DMS53 treated with DMSO at 0.1 percent for 48 hours (cell line): ENCODE measurements around the gene RB1.

Experiments
- DNase-seq: peaks from one replicate; lab custom pipeline; 2025; ENCODE audit not compliant: unreplicated experiment; lab: John Stamatoyannopoulos, UW

RB1 gene

DNA sequence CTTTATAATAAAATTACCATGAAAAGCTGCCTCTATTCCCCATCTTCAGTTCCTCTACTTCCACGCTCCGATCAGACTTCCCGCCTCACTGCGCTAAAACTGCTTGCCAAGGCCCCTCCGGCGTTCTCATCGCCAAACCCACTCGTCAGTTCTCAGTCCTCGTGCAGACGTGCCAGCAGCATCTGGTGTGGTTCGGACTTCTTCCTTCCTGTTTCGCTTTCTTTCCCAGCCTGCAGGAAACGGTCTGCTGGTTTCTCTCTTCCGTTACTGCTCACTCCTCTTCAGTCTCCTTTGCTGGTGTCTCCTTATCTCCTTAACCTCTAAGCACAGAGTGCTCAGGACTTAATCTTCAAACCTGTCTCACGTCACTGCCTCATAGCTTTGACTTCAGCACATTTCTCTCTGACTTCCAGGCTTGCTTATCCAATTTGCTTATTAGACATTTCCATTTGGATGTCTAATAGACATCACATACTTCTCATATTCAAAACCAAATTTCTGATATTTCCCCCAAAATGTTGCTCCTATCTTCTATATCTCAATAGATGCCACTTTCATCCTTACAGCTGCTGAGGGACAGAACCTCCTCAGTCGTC is 189.0 kb downstream of the RB1 start:
- no peak for DNase-seq

DNA sequence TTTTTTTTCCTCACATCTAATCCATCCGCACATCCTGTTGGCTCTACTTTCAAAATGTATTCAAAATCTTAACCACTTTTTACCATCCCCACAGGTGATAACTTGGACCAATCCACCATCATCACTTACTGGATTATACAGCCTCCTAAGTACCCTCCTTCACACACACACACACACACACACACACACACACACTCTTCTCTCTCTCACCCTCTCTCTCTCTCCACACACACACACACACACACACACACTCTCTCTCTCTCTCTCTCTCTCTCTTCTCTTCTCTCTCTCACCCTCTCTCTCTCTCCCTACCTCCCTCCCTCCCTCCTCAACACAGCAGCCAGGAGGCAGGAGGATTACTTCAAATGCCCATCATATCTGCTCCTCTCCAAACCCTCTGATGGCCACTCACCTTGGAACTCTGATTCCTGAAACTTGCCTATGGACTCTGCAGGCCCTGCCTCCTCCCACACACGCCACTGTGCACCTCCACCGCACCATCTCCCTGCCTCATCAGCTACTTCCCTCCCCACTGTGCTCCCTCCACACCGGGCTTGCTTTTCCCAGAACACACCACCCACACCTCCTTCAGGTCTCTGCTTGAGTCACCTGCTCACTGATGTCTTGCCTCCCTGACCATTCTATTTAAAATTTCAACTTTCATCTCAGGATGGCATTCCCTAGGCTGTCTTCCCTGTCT is 189.7 kb downstream of the RB1 start:
- DNase-seq = no peak

DNA sequence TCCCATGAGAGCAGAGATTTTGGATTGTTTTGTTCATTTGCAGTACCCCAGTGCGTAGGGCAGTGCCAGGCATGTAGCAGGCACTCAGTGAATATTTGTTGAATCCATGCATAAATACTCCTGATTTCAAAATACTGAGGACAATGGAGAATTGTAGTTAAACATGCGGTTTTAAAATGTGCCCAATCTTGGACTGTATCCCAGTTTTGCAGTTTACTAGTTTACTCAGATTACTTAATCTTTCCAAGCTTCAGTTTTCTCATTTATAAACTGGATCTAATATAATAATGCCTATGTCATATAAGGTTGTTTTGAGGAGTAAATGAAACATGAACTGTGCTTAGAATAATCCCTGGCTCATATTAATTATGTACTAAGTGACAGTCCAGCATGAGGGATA is 190.3 kb downstream of the RB1 start:
- DNase-seq = no peak

DNA sequence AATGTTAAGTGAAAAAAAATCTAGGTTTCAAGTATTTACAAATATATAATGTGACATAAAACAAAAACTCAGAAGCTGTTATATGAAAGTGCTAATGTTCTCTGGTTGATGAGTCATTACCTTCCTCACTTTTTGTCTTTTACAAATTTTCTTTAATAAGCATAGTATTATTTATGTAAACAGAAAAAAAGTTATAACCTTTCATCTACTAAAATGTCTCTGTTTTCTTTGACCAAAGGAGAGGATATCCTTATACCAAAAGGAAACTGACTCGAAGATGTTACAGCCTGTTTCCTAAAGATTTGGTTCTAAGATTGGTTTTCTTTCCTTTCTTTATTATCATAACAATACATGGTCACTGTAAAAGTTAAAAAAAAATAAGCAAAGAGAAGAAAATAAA is 191.3 kb downstream of the RB1 start:
- DNase-seq = no peak

DNA sequence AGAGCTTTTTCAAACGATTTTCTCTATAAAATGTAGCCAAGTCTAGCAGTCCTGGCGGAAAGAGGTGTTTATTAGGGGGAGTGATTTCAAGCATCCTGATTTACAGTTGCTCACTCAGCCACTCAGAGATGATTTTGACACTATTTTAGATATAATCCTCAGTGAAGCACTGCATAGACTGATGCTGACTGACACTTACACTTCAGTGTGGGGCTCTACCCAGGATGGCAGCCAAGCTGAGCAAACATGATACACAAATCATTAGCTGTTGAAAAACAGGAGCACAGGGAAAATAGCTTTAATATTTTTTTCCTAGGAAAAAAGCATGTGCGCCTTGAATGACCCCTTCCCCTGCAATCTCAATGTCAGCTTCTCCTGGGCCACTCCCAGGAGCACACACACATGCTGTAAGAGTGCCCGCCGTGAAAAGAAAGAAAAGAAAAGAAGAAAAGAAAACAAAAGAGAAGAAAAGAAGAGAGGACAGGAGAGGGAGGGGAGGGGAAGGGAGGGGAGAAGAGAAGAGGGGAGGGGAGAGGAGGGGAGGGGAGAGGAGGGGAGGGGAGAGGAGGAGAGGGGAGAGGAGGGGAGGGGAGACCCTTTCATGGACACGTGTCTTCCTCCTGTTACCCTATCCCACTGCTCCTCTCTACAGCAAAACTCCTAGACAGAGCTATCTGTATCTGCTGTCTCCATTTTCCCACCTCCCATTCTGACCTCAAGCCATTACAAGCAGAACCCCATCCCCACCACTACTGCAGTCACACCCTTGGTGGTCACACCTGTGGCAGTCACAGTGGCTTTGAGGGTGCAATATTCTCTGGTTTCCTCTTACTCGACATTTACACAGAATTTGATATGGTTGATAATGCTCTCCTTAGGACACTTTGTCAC is 193.0 kb downstream of the RB1 start:
- no peak for DNase-seq

DNA sequence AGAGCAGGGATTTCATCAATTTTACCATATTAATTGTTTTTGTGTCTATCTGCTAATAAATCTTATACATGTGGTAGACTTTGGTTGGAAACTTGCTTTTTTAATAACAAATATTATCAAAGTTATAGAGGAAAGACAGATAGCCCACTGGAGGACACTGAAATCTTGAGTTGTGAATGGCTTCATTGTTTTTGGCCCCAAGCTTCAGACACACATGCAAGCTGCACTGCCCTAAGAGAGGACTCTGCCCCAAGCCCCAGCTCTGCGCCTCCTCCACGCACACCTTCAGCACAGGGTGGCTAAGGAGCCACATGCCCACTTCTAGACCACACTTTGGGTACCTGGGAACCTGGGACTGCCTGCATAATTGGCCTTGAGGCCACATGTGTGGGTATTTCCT is 194.1 kb downstream of the RB1 start:
- no peak for DNase-seq

DNA sequence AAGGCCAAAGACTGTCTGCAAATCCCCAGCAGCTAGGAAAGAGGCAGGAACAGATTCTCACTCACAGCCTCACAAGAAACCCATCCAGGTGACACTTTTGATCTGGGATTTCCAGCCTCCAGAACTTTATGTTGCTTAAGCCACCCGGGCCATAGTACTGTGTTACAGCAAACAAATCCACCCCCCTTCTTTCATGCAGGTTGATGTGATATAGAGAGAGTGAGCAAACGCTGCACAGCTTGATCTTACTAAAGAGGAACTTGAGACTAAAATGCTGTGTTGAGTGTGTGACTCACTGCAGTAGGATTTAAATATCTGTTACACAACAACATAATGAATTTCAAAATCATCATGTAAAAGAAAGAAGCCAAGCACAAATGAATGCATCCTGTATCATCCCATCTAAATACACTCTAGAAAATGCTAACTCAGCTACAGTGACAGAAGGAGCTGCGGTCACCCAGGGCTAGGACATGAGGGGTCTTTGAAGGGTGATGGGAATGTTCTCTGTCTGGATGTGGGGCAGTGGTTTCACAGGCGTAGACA is 197.2 kb downstream of the RB1 start:
- DNase-seq = no peak

DNA sequence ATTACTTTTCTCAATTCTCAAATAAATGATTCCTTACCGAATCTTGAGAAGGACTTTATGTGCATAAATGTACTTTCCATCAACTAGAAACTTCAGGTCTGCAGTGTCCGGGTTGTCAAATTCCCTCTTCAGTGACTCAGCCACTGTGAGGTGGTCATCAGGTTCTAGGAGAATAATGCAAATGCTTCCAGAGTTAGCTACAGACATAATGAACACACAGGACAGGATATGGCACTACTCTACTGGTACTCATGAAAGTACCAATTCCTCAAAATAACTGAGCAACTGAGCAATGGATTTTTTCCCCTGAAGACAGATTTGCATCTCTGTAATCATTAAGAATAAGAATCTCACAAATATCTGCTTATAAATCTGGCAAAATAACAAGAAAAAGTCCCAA is 198.2 kb downstream of the RB1 start:
- DNase-seq = no peak

DNA sequence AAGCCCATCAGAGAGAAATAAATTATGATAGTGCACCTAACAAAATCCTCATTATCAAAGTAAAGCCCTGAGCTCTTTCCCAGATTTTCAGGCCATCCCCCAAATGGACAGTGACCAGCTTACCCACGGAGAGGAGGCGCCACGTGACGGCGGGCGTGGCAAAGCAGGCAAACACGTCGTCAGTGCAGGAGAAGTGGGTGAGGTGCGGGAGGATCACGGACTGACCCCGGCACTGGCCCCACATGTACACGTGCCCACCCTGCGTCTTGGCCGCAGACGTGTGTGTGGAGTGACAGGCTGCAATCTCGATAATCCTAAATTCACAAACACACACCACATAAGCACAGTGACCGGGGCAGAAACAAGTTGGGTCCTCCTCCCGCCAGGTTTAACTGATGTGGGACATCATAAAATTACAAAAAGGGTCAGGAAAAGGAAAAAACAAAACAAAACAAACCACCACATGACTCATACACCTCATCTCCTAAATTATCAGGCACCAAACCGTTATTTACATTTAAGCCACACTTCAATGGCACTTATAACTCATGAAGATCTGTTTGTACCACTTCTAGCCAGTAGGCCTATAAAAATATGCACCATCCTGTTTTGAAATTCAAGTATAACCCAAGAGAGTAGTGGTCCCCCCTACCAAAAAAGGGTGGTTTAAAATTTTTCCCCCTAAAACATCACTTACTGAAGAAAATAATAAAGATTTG is 199.2 kb downstream of the RB1 start:
- DNase-seq = no peak

DNA sequence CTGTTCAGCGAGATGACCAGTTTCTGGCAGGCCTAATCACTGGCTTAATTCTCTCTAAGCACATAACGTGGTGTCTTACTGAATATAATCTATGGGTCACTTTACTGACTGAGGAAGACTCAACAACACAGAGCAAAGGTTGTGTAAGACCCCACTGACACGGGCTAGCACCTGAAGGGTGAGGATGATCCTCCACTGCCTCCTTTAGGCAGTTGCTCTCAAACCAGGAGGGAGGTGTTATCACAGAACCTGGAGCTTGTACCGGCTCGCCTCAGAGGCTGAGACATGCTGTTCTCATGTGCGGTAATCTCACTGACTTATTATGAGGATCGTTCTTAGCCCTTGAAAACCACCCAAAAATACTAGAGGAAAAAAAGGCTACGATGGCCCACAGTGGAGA is 201.1 kb downstream of the RB1 start:
- no peak for DNase-seq

DNA sequence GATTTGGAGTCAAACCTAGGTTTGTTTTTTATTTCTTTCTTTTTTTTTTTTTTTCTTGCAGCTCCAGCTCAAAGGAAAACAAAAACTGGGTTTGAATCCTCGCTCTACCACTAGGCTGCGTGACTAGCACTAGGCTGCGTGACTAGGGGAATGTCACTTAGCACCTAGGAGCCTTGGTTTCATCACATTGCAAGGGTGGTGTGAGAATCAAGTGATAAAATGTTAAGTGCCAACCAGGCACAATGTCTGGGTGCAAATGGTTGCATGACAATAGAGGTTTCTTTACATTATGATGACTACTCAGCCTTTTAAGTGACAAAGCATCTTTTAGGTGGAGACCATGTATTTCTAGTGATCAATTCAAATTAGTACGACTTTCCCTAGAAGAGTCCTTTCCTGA is 201.5 kb downstream of the RB1 start:
- no peak for DNase-seq

DNA sequence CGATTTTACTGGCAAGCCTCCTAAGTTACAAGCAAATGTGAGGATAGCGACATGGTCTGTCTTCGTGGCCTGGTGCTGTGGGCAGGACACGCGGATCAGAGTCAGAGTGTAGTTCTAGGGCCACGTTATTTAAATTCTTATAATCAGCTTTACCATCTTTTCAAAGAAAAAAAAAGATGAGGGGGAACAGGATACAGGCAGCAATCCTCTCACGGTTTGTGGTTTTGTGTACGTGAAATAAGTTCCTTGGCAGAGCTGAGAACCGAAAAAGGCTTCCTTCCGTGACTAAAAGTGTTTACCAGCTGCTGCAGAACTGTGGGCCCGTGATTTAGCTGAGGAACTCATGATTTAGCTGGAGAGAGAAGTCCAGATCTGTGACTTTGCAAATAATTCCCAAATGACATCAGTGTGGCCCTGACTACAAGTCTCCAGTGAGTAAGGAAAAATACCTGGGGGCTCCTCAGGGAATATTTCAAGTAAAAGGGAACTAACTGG is 202.1 kb downstream of the RB1 start:
- DNase-seq = no peak

DNA sequence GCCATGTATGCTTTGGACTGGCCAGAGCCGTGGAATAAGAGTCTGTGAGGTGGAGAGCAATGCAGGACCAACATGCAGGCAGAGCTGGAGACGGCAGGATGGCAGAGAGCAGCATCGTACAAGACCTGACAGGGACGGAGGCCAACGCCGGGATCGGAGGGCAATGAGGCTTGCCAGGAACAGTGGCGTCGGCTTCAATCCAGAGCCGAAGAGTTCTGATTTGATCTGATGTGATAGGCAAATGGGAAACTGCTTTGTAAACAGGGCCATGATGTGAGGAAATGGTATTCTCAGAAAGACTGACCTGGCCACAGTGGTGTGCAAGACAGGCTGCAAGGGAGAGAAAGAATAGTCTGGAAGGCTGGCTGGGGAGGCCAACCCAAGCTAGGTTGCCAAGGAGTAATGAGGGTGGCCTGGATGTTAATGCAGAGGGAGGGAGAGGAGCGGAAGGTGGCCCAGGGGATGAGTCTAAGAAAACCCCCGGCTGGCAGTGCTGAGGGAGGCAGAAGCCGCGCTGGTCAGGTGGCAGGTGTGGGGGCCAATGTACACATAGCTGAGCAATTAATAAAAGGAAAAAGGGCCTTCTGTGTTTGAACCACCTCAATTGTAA is 202.6 kb downstream of the RB1 start:
- DNase-seq = no peak

DNA sequence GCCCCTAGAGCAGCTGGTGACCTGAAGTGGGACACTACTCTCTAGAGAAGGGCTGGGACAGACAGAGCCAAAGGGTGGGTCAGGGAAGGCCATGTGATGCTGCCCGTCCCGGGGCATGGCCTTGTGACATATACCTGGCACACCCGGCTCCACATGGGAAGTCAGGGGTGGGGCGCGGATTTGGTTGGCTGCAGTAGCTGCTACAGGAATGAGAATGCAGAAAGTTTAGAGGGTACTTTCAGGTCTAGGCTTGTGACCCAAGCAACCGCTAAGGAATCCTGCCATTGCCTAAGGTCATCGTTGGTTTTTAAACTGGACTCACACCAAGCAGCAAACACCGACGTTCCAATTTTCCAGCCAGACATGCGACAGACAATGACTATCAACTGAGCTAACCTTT is 203.5 kb downstream of the RB1 start:
- DNase-seq = no peak

DNA sequence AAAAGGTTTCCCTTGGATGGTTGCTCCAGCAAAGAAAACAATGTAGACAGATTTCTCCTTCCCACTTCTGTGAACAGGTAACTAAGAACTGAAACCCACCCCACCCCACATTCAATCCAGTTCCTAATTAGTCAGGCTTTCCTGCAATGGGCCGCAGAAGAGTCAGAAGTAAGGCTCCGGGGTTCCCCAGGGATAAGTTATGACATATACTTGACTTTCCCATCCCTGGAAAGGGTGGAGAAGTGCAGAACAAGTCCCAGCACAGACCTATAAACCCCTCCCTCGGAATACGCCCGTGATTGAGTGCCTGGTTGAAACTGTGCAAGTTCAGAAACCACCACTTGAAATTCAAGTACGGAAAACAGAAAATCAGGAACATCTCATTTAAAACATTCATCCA is 204.5 kb downstream of the RB1 start:
- no peak for DNase-seq

DNA sequence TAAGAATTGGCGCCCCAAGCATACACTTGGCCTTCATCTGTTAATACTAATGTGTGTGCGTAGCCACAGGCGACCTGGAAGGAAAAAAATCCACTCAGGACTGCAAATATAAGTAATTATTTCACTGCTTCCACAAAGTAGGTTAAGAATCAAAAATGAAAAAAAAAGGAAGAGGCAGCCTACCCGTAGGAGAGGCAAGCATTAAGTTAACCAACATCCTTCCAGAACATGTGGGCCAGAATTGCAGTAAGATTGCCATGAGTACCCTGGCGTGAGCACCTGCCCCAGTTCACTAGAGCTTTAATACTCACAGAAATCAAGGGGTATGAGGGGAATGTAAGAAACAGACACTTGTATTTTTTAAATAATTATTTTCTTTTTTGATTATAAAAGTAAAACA is 207.1 kb downstream of the RB1 start:
- no peak for DNase-seq

DNA sequence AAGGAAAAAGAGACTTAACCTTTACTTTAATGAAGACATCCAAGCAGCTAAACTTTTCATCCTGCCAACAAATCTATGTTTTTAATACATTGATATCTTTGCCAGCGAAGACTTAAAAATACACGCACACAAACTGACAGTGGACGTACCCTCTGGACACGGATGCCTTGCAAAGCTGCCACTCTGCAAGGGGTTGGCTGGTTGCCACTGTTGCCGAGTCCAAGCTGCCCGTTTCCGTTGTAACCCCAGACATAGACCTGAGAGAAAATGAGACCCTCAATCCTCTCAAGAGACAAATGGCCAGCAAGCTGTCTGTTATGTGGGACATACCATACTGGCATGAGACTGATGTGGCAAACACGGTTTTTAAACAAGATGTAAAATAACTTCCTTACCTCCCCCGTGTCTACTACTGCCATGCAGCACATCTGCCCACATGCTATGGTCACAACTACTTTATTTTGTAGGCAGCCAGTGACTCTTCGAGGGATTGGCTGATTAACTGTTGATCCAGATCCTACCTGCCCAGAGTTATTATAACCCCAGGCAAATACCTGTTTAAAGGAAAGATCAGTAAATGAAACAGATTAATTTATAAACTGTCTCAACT is 208.2 kb downstream of the RB1 start:
- DNase-seq = no peak

DNA sequence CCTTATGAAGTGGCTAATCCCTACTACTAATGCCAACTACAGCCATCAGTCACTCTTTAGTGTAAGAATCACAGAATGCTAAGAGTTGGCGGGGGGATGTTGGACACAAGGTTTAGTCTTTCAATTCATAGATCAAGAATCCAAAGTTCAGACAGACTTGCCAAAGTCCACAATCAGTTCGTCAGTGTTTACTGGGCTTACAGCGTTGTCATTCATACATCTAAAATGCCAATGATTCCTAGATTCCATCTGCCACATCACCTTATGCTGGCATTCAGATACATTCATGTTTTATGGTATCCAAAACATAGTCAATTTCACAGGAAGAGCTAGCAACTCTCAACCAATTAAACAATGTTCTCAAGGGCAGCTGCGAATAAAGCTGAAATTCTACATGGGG is 211.2 kb downstream of the RB1 start:
- DNase-seq = no peak

DNA sequence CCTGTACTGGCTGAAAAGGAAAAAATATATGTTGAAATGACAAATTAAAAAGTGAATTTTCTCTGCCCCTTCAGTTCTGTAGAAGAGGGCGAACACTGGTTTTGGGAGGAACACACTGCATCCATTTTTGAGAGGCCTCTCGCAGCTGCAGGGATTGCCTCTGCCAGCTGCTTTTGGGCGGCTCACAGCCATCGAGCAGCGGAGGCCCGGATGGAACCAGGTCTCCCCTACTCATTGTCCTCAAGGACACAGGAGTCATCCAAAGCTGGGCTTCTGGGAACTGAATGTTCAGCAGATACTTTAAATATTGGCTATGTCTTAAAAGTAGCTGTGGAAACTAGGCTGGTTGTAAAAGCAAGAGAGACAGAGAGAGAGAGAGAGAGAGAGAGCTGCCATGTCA is 212.2 kb downstream of the RB1 start:
- DNase-seq = no peak

DNA sequence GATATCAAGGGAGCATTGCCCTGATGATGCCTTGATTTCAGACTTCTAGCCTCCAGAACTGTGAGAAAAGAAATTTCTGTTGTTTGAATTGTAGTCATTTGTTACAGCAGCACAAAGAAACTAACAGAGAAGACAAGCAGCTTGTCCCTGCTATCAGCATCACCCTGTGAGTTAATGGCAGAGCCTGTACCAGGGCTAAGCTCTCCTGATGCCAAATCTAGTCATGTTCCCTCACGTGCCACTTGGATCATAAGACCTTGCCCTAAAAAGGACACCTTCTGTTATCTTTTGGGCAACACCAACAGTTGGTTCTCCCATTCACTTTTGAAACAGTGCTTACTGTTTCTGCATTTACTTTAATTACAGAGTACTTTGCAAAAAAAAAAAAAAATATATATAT is 214.5 kb downstream of the RB1 start:
- no peak for DNase-seq
